ENCODE measurements around the gene GNB4. TPM values are rescaled to one million over a fixed set of nuclear protein-coding genes. Genes with fewer than 3 reads are reported as not detected.
A peak's percentile ranks its signal among the peaks of the same experiment; 100 is the strongest.

The GNB4 gene
- total RNA-seq, 6 donors from 2014 or later = 19.8 to 45.2 (median 28.6) TPM

- H3K27ac ChIP-seq = no peak overlapping the region
- no peaks in the 10 kb centered on the region for H3K4me1 ChIP-seq
- TF ChIP-seq POLR2AphosphoS5 (IDR thresholded peaks at IDR 0.05) (no peak), POLR2A (IDR thresholded peaks at IDR 0.05) (no peak), EP300 (IDR thresholded peaks at IDR 0.05) (no peak)
- TF ChIP-seq, protein P1, sequence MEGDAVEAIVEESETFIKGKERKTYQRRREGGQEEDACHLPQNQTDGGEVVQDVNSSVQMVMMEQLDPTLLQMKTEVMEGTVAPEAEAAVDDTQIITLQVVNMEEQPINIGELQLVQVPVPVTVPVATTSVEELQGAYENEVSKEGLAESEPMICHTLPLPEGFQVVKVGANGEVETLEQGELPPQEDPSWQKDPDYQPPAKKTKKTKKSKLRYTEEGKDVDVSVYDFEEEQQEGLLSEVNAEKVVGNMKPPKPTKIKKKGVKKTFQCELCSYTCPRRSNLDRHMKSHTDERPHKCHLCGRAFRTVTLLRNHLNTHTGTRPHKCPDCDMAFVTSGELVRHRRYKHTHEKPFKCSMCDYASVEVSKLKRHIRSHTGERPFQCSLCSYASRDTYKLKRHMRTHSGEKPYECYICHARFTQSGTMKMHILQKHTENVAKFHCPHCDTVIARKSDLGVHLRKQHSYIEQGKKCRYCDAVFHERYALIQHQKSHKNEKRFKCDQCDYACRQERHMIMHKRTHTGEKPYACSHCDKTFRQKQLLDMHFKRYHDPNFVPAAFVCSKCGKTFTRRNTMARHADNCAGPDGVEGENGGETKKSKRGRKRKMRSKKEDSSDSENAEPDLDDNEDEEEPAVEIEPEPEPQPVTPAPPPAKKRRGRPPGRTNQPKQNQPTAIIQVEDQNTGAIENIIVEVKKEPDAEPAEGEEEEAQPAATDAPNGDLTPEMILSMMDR (IDR thresholded peaks at IDR 0.05) = no peak
- H3K4me3 ChIP-seq = no peak overlapping the region
- H3K27me3 ChIP-seq = no peaks in the 10 kb centered on the region
- WGBS, 2 donors = 64 to 66% methylated on average over 3 of the region's 3 CpGs
- no peaks in the 10 kb centered on the region for H3K36me3 ChIP-seq
- DNase-seq (no peak), ATAC-seq (ENCODE audit: low FRiP score in 2 of 2) (no peak)
- no peaks in the 10 kb centered on the region for H3K9me3 ChIP-seq
Measured at GRCh38 chr3:179482857-179483256, 31.6 kb upstream of the GNB4 start.

GRCh38 chr3:179476215-179476614, 24.9 kb upstream of the GNB4 start:
- WGBS, 2 donors = 81 to 88% methylated on average over 2 of the region's 2 CpGs
- no peak for TF ChIP-seq EP300 (IDR thresholded peaks at IDR 0.05)
- no peak for TF ChIP-seq POLR2AphosphoS5 (IDR thresholded peaks at IDR 0.05)
- TF ChIP-seq, protein P1 (IDR thresholded peaks at IDR 0.05) = no peak
- TF ChIP-seq POLR2A (IDR thresholded peaks at IDR 0.05) = no peak

GRCh38 chr3:179474480-179474879, 23.2 kb upstream of the GNB4 start:
- Histone ChIP-seq H3K27ac (no peak overlapping the region), H3K9me3 (no peaks in the 10 kb centered on the region), H3K4me1 (peaks cover 0 to 7% (median 0%) of the 10 kb centered on the region in 4 donors), H3K36me3 (no peaks in the 10 kb centered on the region), H3K27me3 (no peaks in the 10 kb centered on the region), H3K4me3 (no peak overlapping the region)
- ATAC-seq (ENCODE audit: low FRiP score in 2 of 2) = no peak
- TF ChIP-seq EP300 (IDR thresholded peaks at IDR 0.05) (no peak), POLR2A (IDR thresholded peaks at IDR 0.05) (no peak), POLR2AphosphoS5 (IDR thresholded peaks at IDR 0.05) (no peak)
- TF ChIP-seq, protein P1 (IDR thresholded peaks at IDR 0.05) = no peak
- no peak for DNase-seq

More at GRCh38 chr3:179476215-179476614, 24.9 kb upstream of the GNB4 start:
- ATAC-seq (ENCODE audit: low FRiP score in 2 of 2) = no peak
- Histone ChIP-seq H3K4me3 (no peak overlapping the region), H3K9me3 (no peaks in the 10 kb centered on the region), H3K27ac (no peak overlapping the region), H3K27me3 (no peaks in the 10 kb centered on the region), H3K36me3 (no peaks in the 10 kb centered on the region), H3K4me1 (peaks cover 0 to 7% (median 0%) of the 10 kb centered on the region in 4 donors)
- no peak for DNase-seq

- TF ChIP-seq EP300 (IDR thresholded peaks at IDR 0.05) (no peak), POLR2AphosphoS5 (IDR thresholded peaks at IDR 0.05) (no peak), POLR2A (IDR thresholded peaks at IDR 0.05) (no peak)
- TF ChIP-seq, protein P1 (IDR thresholded peaks at IDR 0.05) = no peak
- H3K4me3 ChIP-seq = no peak overlapping the region
- 37 to 40% methylated on average over 4 of the region's 4 CpGs for WGBS, 2 donors
- H3K27me3 ChIP-seq = no peaks in the 10 kb centered on the region
- H3K9me3 ChIP-seq = no peaks in the 10 kb centered on the region
- H3K36me3 ChIP-seq = no peaks in the 10 kb centered on the region
- peaks cover 0 to 7% (median 0%) of the 10 kb centered on the region in 4 donors for H3K4me1 ChIP-seq
- H3K27ac ChIP-seq = peak overlapping the region; percentile 29 to 52 (median 35)
- peak in 1 of 2 donors; percentile 71 for ATAC-seq (ENCODE audit: low FRiP score in 2 of 2)
- no peak for DNase-seq
Measured at GRCh38 chr3:179473565-179473964, 22.3 kb upstream of the GNB4 start.
